ENCODE results near the gene MUS81. TPM values are rescaled to one million over a fixed set of nuclear protein-coding genes. Genes with fewer than 3 reads are reported as not detected.

The MUS81 gene
- total and polyA plus RNA-seq, 9 of the 15 experiments (the other 6 are each of a cell fraction or from before 2014, with no cell fraction given) = 13.4 to 118 (median 53.7) TPM

GRCh38 chr11:65849366-65849765 lies 10.9 kb upstream of the MUS81 start (continued):
- TF ChIP-seq, protein P1, sequence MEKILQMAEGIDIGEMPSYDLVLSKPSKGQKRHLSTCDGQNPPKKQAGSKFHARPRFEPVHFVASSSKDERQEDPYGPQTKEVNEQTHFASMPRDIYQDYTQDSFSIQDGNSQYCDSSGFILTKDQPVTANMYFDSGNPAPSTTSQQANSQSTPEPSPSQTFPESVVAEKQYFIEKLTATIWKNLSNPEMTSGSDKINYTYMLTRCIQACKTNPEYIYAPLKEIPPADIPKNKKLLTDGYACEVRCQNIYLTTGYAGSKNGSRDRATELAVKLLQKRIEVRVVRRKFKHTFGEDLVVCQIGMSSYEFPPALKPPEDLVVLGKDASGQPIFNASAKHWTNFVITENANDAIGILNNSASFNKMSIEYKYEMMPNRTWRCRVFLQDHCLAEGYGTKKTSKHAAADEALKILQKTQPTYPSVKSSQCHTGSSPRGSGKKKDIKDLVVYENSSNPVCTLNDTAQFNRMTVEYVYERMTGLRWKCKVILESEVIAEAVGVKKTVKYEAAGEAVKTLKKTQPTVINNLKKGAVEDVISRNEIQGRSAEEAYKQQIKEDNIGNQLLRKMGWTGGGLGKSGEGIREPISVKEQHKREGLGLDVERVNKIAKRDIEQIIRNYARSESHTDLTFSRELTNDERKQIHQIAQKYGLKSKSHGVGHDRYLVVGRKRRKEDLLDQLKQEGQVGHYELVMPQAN (IDR thresholded peaks at IDR 0.05; ENCODE audit: borderline replicate concordance) = no peak
- TF ChIP-seq, protein P2, sequence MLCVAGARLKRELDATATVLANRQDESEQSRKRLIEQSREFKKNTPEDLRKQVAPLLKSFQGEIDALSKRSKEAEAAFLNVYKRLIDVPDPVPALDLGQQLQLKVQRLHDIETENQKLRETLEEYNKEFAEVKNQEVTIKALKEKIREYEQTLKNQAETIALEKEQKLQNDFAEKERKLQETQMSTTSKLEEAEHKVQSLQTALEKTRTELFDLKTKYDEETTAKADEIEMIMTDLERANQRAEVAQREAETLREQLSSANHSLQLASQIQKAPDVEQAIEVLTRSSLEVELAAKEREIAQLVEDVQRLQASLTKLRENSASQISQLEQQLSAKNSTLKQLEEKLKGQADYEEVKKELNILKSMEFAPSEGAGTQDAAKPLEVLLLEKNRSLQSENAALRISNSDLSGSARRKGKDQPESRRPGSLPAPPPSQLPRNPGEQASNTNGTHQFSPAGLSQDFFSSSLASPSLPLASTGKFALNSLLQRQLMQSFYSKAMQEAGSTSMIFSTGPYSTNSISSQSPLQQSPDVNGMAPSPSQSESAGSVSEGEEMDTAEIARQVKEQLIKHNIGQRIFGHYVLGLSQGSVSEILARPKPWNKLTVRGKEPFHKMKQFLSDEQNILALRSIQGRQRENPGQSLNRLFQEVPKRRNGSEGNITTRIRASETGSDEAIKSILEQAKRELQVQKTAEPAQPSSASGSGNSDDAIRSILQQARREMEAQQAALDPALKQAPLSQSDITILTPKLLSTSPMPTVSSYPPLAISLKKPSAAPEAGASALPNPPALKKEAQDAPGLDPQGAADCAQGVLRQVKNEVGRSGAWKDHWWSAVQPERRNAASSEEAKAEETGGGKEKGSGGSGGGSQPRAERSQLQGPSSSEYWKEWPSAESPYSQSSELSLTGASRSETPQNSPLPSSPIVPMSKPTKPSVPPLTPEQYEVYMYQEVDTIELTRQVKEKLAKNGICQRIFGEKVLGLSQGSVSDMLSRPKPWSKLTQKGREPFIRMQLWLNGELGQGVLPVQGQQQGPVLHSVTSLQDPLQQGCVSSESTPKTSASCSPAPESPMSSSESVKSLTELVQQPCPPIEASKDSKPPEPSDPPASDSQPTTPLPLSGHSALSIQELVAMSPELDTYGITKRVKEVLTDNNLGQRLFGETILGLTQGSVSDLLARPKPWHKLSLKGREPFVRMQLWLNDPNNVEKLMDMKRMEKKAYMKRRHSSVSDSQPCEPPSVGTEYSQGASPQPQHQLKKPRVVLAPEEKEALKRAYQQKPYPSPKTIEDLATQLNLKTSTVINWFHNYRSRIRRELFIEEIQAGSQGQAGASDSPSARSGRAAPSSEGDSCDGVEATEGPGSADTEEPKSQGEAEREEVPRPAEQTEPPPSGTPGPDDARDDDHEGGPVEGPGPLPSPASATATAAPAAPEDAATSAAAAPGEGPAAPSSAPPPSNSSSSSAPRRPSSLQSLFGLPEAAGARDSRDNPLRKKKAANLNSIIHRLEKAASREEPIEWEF (CRISPR knock-in tag; IDR thresholded peaks at IDR 0.05) = no peak
- TF ChIP-seq TAF15 (IDR thresholded peaks at IDR 0.05; ENCODE audit: low read depth, low read length) = no peak
